ENCODE data around the gene LRCH3.

Gene LRCH3

DNA sequence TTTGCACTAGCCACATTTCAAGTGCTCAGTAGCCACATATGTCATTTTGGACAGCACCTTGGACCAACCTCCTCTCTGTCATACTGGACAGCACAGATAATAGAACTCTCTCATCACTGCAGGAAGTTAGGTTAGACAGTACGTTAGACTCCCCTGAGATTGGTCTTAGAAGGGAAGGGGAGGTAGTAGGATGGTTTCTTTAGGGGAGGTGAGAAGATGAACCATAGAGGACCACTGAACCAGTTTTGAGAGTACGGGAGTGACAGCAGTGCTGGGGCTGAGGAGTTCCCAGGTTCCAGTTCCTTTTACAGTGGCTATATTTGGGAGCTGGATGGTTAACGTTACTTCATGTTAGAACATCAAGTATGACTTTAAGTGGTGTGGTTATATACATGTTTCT lies 7.8 kb downstream of the LRCH3 start:
- Histone ChIP-seq H3K27ac (replicated peaks) (no peak overlapping the region), H3K4me3 (replicated peaks; ENCODE audit: insufficient read depth, low read length) (no peak overlapping the region), H3K27me3 (ENCODE audit: insufficient read depth, poor library complexity, severe bottlenecking) (no peaks in the 10 kb centered on the region)
- no peak for DNase-seq (ENCODE audit: low read depth in 1 of 2, low spot score in 1 of 2)
- no peak for TF ChIP-seq POLR2AphosphoS5 (IDR thresholded peaks at IDR 0.05; ENCODE audit: low read depth)
- no peak for TF ChIP-seq REST (IDR thresholded peaks at IDR 0.05; ENCODE audit: insufficient replicate concordance, low read depth)
- no peak for TF ChIP-seq GABPA (IDR thresholded peaks at IDR 0.05; ENCODE audit: low read depth)
- TF ChIP-seq, protein P1, sequence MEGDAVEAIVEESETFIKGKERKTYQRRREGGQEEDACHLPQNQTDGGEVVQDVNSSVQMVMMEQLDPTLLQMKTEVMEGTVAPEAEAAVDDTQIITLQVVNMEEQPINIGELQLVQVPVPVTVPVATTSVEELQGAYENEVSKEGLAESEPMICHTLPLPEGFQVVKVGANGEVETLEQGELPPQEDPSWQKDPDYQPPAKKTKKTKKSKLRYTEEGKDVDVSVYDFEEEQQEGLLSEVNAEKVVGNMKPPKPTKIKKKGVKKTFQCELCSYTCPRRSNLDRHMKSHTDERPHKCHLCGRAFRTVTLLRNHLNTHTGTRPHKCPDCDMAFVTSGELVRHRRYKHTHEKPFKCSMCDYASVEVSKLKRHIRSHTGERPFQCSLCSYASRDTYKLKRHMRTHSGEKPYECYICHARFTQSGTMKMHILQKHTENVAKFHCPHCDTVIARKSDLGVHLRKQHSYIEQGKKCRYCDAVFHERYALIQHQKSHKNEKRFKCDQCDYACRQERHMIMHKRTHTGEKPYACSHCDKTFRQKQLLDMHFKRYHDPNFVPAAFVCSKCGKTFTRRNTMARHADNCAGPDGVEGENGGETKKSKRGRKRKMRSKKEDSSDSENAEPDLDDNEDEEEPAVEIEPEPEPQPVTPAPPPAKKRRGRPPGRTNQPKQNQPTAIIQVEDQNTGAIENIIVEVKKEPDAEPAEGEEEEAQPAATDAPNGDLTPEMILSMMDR (IDR thresholded peaks at IDR 0.05; ENCODE audit: insufficient read depth, low read length): no peak
- TF ChIP-seq SPI1 (IDR thresholded peaks at IDR 0.05; ENCODE audit: borderline replicate concordance, low read depth): no peak

DNA sequence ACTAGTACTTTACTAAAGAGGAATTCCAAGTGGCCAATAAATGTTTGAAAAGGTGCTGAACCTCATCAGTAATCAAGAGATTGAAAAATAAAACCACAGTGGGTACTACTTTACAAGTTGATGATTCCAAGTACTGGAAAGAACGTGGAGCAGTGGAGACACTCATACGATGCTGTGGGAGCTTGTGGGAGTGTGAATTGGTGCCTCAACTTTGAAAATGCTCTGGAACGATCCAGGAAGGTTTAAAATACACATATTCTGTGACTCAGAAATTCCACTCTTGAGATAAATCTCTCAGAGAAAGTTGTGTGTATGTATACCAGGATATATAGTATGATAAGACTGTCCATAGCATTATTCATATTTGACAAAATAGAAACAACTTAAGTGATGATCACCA lies 9.3 kb downstream of the LRCH3 start:
- TF ChIP-seq REST (IDR thresholded peaks at IDR 0.05; ENCODE audit: insufficient replicate concordance, low read depth): no peak
- no peak for TF ChIP-seq POLR2AphosphoS5 (IDR thresholded peaks at IDR 0.05; ENCODE audit: low read depth)
- TF ChIP-seq, protein P1 (IDR thresholded peaks at IDR 0.05; ENCODE audit: insufficient read depth, low read length): no peak
- TF ChIP-seq GABPA (IDR thresholded peaks at IDR 0.05; ENCODE audit: low read depth): no peak
- TF ChIP-seq SPI1 (IDR thresholded peaks at IDR 0.05; ENCODE audit: borderline replicate concordance, low read depth): no peak
- no peak for DNase-seq (ENCODE audit: low read depth in 1 of 2, low spot score in 1 of 2)
- Histone ChIP-seq H3K27ac (replicated peaks) (no peak overlapping the region), H3K4me3 (replicated peaks; ENCODE audit: insufficient read depth, low read length) (no peak overlapping the region), H3K27me3 (ENCODE audit: insufficient read depth, poor library complexity, severe bottlenecking) (no peaks in the 10 kb centered on the region)

DNA sequence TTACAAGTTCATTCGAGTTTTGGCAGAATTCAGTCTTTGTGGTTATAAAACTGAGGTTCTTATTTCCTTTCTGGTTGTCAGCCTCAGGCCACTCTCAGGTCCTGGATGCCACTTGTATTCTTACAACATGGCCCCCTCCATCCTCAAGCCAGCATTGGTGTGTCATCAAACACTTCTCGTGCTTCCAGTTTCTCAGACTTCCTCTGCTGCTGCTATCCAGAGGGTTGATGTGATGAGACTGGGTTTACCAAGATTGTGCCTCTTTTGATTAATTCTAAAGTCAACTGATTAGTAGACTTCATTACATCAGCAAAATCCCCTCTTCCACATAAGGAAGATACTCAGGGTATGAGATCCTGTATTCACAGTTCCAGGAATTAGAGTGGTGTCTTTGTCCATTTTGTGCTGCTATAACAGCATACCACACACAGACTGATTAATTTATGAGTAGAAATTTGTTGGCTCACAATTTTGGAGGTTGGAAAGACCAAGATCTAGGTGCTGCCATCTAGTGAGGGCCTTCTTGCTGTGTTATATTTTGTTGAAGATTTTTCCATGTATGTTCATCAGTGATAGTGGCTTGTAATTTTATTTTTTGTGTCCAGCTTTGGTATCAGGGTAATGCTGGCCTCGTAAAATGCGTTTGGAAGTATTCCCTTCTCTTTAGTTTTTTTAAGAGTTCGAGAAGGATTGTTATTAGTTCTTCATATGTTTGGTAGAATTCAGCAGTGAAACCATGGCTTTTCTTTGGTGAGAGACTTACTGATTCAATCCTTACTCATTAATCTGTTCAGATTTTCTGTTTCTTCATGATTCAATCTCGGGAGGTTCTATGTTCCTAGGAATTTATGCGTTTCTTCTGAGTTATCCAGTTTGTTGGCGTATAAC lies 11.1 kb downstream of the LRCH3 start:
- Histone ChIP-seq H3K4me3 (replicated peaks; ENCODE audit: insufficient read depth, low read length) (no peak overlapping the region), H3K27ac (replicated peaks) (no peak overlapping the region), H3K27me3 (ENCODE audit: insufficient read depth, poor library complexity, severe bottlenecking) (no peaks in the 10 kb centered on the region)
- TF ChIP-seq REST (IDR thresholded peaks at IDR 0.05; ENCODE audit: insufficient replicate concordance, low read depth) (no peak), POLR2AphosphoS5 (IDR thresholded peaks at IDR 0.05; ENCODE audit: low read depth) (no peak), GABPA (IDR thresholded peaks at IDR 0.05; ENCODE audit: low read depth) (no peak), SPI1 (IDR thresholded peaks at IDR 0.05; ENCODE audit: borderline replicate concordance, low read depth) (peak; percentile 27; the same call in 1 of the 2 replicates)
- TF ChIP-seq, protein P1 (IDR thresholded peaks at IDR 0.05; ENCODE audit: insufficient read depth, low read length): peak; percentile 21
- DNase-seq (ENCODE audit: low read depth in 1 of 2, low spot score in 1 of 2): peak in 1 of 2 experiments; percentile 49

Data from HL-60 (cell line).